ENCODE results near the gene FSTL3. TPM values are rescaled to one million over a fixed set of nuclear protein-coding genes. Genes with fewer than 3 reads are reported as not detected.

FSTL3 gene
- total RNA-seq, 3 donors from 2014 or later (not counting 1 experiment from before 2014, with no cell fraction given): 1.5 to 1.9 (median 1.5) TPM

DNA sequence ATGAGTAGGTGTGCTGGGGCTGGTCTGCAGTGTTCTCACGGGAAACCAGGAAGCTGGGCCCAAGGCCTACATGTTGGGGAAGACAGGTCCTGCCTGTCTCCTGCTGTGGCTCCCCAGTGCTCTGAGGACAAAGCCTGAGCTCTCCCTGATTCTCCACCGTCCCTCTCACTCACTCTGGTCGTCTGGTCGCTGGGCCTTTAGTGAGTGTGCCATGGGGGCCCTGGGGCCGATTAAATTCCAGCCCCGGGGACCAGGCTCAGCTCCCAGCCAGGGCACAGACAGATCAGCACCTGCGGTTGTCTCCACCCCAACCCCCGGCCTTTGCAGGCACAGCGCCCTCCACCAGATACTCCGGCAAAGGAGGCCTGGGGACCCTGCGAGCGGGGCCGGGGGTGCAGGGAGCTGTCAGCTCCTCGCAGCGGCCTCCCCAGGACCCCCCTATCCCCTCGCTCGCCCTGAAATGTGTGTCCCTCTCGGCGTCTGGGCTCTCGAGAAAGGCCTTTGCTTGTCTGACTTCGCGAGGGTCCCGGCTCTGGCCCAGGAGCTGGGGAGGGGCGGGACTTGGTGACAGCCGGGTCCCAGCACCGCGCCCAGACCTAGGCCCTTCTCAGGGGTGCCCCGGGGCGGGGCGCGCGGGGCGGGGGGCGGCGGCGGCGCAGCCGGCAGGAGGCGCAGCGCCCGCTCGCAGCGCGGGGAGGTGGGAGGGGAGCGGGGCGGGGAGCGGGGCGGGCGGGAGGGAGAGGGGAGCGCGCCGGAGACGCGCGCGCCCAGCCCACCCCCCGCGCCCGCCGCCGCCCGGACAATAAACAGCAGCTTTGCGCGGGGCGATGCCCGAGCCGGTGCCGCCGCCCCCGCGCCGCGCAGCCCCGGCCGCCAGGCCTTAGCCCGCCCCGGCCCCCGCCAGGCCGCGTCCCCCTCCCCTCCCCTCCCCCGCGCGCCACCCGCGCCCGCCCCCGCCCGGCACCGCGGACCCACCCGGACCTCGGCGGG is 32.3 kb downstream of the FSTL3 start, which contains the start of gene PALM:
Gene PALM, plus strand, starts transcription at position 782 of the 990 bp plus-strand sequence. CDS start 212 bp downstream, outside the sequence.
- no peak within 1 kb of the TSS for H3K27ac ChIP-seq (ENCODE audit: low read length)
- WGBS (ENCODE audit: insufficient coverage): 32% methylated on average over 36 of the region's 93 CpGs
- H3K27ac Mint-ChIP-seq: no peak within 1 kb of the TSS
- H3K4me3 ChIP-seq (ENCODE audit: low read length): no peak within 1 kb of the TSS
- H3K27me3 Mint-ChIP-seq (ENCODE audit: low read depth in 2 of 2): peaks cover 9 to 12% of the 10 kb centered on the region in 2 donors
- no peak for TF ChIP-seq CTCF (IDR thresholded peaks at IDR 0.05)
- ATAC-seq (no peak), DNase-seq (peak in 1 of 2 donors; percentile 28)
- H3K36me3 ChIP-seq (ENCODE audit: control insufficient read depth, insufficient read depth, low read length): no peaks in the 10 kb centered on the region
- peaks cover 14% of the 10 kb centered on the region for H3K4me1 ChIP-seq (ENCODE audit: control insufficient read depth, insufficient read depth, low read length)
- intact Hi-C loops (cut with micrococcal nuclease): no loop called here
- peaks cover 0 to 4% of the 10 kb centered on the region in 2 donors for H3K4me1 Mint-ChIP-seq
- H3K9me3 Mint-ChIP-seq: no peaks in the 10 kb centered on the region
- peaks cover 12% of the 10 kb centered on the region for H3K27me3 ChIP-seq (ENCODE audit: control insufficient read depth, insufficient read depth, low read length)
- no peaks in the 10 kb centered on the region for H3K36me3 Mint-ChIP-seq
- no peak within 1 kb of the TSS for H3K4me3 Mint-ChIP-seq
- no peaks in the 10 kb centered on the region for H3K9me3 ChIP-seq (ENCODE audit: control insufficient read depth, insufficient read depth, low read length)

- TF ChIP-seq CTCF (IDR thresholded peaks at IDR 0.05): no peak
Observed at GRCh38 chr19:709196-709964, 33.2 kb downstream of the FSTL3 start.

GRCh38 chr19:709965-710571 is 33.9 kb downstream of the FSTL3 start:
- Histone ChIP-seq H3K4me1 (ENCODE audit: control insufficient read depth, insufficient read depth, low read length) (peaks cover 3% of the 10 kb centered on the region), H3K27ac (ENCODE audit: low read length) (no peak overlapping the region), H3K9me3 (ENCODE audit: control insufficient read depth, insufficient read depth, low read length) (no peaks in the 10 kb centered on the region), H3K4me3 (ENCODE audit: low read length) (no peak overlapping the region), H3K27me3 (ENCODE audit: control insufficient read depth, insufficient read depth, low read length) (peaks cover 12% of the 10 kb centered on the region), H3K36me3 (ENCODE audit: control insufficient read depth, insufficient read depth, low read length) (no peaks in the 10 kb centered on the region)
- DNase-seq (no peak), ATAC-seq (no peak)
- no peak overlapping the region for H3K4me3 Mint-ChIP-seq
- no peak overlapping the region for H3K27ac Mint-ChIP-seq
- 55% methylated on average over 26 of the region's 27 CpGs for WGBS (ENCODE audit: insufficient coverage)
- H3K27me3 Mint-ChIP-seq (ENCODE audit: low read depth in 2 of 2): peaks cover 9 to 12% of the 10 kb centered on the region in 2 donors
- no peaks in the 10 kb centered on the region for H3K36me3 Mint-ChIP-seq
- intact Hi-C loops (cut with micrococcal nuclease): no loop called here
- no peaks in the 10 kb centered on the region for H3K9me3 Mint-ChIP-seq
- no peak for TF ChIP-seq CTCF (IDR thresholded peaks at IDR 0.05)
- no peaks in the 10 kb centered on the region for H3K4me1 Mint-ChIP-seq

More at GRCh38 chr19:709196-709964, 33.2 kb downstream of the FSTL3 start:
- Mint-ChIP-seq H3K9me3 (no peaks in the 10 kb centered on the region), H3K27ac (no peak overlapping the region), H3K27me3 (ENCODE audit: low read depth in 2 of 2) (peaks cover 9 to 12% of the 10 kb centered on the region in 2 donors), H3K4me1 (no peaks in the 10 kb centered on the region), H3K4me3 (no peak overlapping the region), H3K36me3 (no peaks in the 10 kb centered on the region)
- no peak for DNase-seq
- Histone ChIP-seq H3K27me3 (ENCODE audit: control insufficient read depth, insufficient read depth, low read length) (peaks cover 12% of the 10 kb centered on the region), H3K4me1 (ENCODE audit: control insufficient read depth, insufficient read depth, low read length) (peaks cover 6% of the 10 kb centered on the region), H3K36me3 (ENCODE audit: control insufficient read depth, insufficient read depth, low read length) (no peaks in the 10 kb centered on the region), H3K27ac (ENCODE audit: low read length) (no peak overlapping the region), H3K4me3 (ENCODE audit: low read length) (no peak overlapping the region), H3K9me3 (ENCODE audit: control insufficient read depth, insufficient read depth, low read length) (no peaks in the 10 kb centered on the region)
- intact Hi-C loops (cut with micrococcal nuclease): no loop called here
- ATAC-seq: no peak
- WGBS (ENCODE audit: insufficient coverage): 8% methylated on average over 78 of the region's 78 CpGs

All from natural killer cell (primary cell).